GM18526 (cell line): ENCODE results near the gene ARMC9.

Experiments
- POLR2A ChIP-seq: IDR thresholded peaks from 3 replicates; pipeline ENCODE4 v1.6.1; 2011; ENCODE audit not compliant: insufficient read length; ENCODE audit errors: extremely low read depth

Gene ARMC9

GRCh38 chr2:231339316-231339715 is 140.9 kb downstream of the ARMC9 start:
- no peak for TF ChIP-seq POLR2A

GRCh38 chr2:231341100-231341499 is 142.7 kb downstream of the ARMC9 start:
- no peak for TF ChIP-seq POLR2A

- no peak for TF ChIP-seq POLR2A
Observed at GRCh38 chr2:231342061-231342711, 143.8 kb downstream of the ARMC9 start.

DNA sequence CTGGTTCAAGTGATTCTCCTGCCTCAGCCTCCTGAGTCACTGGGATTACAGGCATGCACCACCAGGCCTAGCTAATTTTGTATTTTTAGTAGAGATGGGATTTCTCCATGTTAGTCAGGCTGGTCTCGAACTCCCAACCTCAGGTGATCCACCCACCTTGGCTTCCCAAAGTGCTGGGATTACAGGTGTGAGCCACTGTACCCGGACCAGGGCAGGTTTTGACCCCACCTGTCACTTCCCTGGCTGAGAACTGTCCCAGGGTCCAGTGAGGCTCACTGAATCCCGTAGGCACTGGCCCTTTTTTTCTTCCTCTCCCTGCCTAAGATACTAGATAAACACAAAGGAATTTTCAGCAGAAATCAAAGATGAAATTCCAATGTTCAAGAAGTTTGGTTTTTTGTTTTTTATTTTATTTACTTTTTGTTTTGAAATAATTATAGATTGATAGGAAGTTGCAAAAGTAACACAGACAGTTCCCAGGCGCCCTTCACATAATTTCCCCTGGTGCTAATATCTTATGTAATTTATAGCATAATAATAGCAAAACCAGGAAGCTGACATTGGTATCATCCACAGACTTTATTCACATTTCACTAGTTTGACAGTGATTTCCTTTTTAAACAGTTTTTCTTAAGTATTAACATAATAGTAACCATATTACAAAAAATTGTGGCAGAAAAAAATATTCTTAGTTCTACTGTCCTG is 144.7 kb downstream of the ARMC9 start:
- no peak for TF ChIP-seq POLR2A

DNA sequence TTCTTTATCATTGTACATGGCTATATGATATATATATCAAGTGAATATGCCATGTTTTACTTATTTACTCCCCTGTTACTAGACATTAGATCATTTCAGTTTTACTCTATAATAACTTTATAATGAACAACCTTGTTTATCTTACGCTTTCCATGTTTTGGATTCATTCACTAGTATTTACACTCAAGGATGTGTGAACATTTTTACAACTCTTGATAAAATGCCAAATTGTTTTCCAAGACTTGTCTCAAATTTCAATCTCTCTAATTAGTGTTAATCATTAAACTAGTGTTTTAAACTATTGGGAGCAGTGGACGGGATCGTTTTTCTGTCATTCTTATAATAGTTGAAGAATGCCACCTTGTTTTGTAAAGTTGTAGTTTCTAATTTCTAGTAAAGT is 145.6 kb downstream of the ARMC9 start:
- TF ChIP-seq POLR2A: no peak

GRCh38 chr2:231344851-231345250 is 146.4 kb downstream of the ARMC9 start:
- TF ChIP-seq POLR2A: no peak

- no peak for TF ChIP-seq POLR2A
Observed at GRCh38 chr2:231347081-231347480, 148.7 kb downstream of the ARMC9 start.

GRCh38 chr2:231347638-231348037 is 149.2 kb downstream of the ARMC9 start:
- no peak for TF ChIP-seq POLR2A

DNA sequence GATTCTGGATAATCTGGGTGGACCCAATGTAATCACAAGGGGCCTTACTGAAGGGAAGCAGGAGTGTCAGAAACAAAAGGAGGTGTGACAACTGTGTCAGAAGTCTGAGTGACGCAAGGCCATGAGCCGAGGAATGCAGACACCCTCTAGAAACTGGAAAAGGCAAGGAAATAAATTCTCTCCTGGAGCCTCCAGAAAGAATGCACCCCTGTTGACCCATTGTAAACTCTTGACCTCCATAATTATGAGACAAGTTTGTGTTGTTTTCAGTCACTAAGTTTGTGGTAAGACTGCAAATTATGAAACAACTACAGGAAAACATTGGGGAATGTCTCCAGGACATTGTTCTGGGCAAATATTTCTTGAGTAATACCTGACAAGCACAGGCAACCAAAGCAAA is 149.7 kb downstream of the ARMC9 start:
- no peak for TF ChIP-seq POLR2A

GRCh38 chr2:231348704-231349373 is 150.4 kb downstream of the ARMC9 start:
- TF ChIP-seq POLR2A: no peak

- no peak for TF ChIP-seq POLR2A
Observed at GRCh38 chr2:231351648-231352047, 153.2 kb downstream of the ARMC9 start.

- TF ChIP-seq POLR2A: no peak
Observed at GRCh38 chr2:231353469-231353868, 155.0 kb downstream of the ARMC9 start.

DNA sequence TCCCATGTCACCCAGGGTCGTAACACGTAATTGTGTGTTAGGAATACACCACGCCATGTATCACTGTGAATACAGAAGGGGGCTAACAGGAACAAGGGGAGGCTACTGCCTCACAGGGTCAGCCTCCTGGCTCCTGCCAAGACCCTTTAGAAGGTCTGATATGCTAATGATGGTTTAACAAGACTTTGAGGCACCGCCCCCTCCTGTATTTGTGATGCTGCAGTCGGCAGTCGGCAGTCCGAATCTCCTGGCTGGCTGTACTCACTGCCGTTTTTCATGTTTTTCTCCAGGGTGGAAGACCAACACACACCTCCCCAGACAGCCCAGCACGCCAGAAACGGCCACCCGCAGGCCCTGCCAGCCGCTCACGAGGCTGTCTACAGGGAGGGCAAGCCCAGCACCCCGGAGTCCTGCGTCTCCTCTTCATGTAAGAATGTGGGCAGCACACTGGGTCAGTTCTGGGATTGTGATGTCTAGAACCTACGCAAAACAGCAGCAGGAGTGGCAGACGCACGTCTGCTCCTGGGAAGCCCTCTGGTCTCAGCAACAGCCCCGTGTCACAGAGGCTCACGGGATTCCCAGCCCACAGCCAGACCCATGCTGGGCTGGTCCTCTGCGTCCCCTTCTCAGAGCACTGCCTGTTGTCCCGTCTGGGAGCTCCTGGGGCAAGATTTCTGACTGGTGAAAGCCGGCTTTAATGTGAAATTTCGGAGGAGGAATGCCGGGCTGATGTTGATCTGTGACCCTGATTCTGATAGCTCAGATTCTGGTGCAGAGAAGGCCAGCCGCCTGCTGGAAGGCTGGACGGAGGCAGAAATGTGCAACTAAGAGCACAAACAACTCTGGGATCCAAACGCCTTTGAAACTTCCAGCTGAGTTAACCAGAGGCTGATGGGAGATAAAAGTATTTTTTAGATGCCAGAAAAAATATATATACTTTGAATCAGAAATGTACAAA is 157.4 kb downstream of the ARMC9 start:
- TF ChIP-seq POLR2A: no peak

DNA sequence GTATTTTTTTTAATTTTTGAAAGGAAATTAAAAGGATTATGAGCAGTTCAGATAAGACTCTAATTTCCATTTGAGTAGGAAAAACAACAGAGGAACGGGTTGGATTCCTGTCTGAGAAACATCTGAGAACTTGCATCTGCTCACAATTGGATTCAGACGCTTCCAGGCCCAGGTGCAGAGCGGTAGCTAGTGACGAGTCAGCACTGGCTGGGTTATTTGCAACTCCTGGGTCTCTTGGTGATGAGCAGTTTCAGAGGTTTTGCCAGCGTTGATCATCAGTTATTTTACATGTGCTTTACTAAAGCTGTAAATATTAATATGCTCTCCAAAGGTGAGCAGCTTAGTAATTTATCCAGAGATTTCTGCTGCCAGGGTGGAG is 158.0 kb downstream of the ARMC9 start:
- no peak for TF ChIP-seq POLR2A

DNA sequence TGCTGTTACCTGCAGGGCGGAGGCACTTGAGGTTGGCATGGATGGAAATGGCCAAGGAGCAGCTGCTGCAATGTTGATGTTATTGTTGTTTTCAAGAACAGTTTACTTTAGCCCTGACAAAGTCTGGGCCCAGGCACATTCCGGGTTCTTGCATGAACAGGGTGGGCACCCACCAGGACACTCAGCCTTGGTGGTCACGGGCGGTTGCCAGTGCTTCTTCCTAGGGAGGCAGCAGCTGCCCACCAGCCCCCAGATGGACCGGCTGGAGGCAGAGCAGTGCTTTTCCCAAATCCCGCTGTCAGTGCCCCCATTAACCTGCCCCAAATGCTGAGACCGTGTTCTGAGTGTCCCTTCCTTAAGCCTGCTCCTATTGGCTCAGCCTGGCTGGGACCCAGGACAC is 158.6 kb downstream of the ARMC9 start:
- no peak for TF ChIP-seq POLR2A
